Osteoblast (primary cell): ENCODE results near the gene TOX3. TPM values are rescaled to one million over a fixed set of nuclear protein-coding genes. Genes with fewer than 3 reads are reported as not detected.

Source experiments
- DNase-seq: peaks from one replicate; pipeline ENCODE4 v3.0.0; 2011; ENCODE audit warnings: low spot score, mixed read lengths; ENCODE audit not compliant: insufficient read length; ENCODE audit errors: missing footprints
- H2AFZ ChIP-seq: 2 replicates; pipeline ENCODE4 v1.6.0; 2011; ENCODE audit warnings: mild to moderate bottlenecking, low read length
- H3K27ac ChIP-seq: 2 replicates; pipeline ENCODE4 v1.5.1; 2011; ENCODE audit warnings: mild to moderate bottlenecking, low read depth, low read length, moderate library complexity
- H3K27me3 ChIP-seq: 2 replicates; pipeline ENCODE4 v1.6.0; 2012; ENCODE audit warnings: mild to moderate bottlenecking, control low read depth, inconsistent platforms, low read length, moderate library complexity; ENCODE audit not compliant: insufficient read depth
- H3K36me3 ChIP-seq: 2 replicates; pipeline ENCODE4 v1.5.1; 2011; ENCODE audit warnings: mild to moderate bottlenecking, low read length, control low read depth, moderate library complexity; ENCODE audit not compliant: insufficient read depth
- H3K4me1 ChIP-seq: 2 replicates; pipeline ENCODE4 v1.5.1; 2011; ENCODE audit warnings: mild to moderate bottlenecking, low read length, control low read depth, moderate library complexity; ENCODE audit not compliant: insufficient read depth
- H3K4me2 ChIP-seq: 2 replicates; pipeline ENCODE4 v1.6.0; 2011; ENCODE audit warnings: mild to moderate bottlenecking, low read length; ENCODE audit not compliant: insufficient read depth
- H3K4me3 ChIP-seq: fragments of 200-600 bp; sonication (generic); 3 replicates; pipeline ENCODE4 v1.5.1; 2012; ENCODE audit warnings: mild to moderate bottlenecking, low read length, inconsistent platforms; ENCODE audit not compliant: insufficient read depth
- H3K79me2 ChIP-seq: 2 replicates; pipeline ENCODE4 v1.6.0; 2012; ENCODE audit warnings: mild to moderate bottlenecking, low read length, control low read depth, inconsistent platforms; ENCODE audit not compliant: insufficient read depth
- H3K9me3 ChIP-seq: 2 replicates; pipeline ENCODE4 v1.5.1; 2011; ENCODE audit warnings: low read depth, low read length, control low read depth
- H4K20me1 ChIP-seq: 2 replicates; pipeline ENCODE4 v1.6.0; 2012; ENCODE audit warnings: mild to moderate bottlenecking, low read length, control low read depth; ENCODE audit not compliant: insufficient read depth
- CTCF ChIP-seq: IDR thresholded peaks from 2 replicates; pipeline ENCODE4 v1.5.1; 2011; ENCODE audit warnings: mild to moderate bottlenecking, low read depth, low read length, moderate library complexity; ENCODE audit errors: extremely low read depth
- total RNA-seq: library from RNA; depleted of rRNA; stranded (reverse); fragments of >200 nt; gene quantifications from 2 replicates; pipeline ENCODE4 v1.2.3, GENCODE V29; 2012

TOX3 gene
- total RNA-seq = not detected in 2 replicates

GRCh38 chr16:52547004-52547833, at the start of gene TOX3:
TSS of gene TOX3 (minus strand) at chr16:52547143. CDS start at chr16:52546723, 420 bp downstream.
- Histone ChIP-seq H4K20me1 (no peaks in the 10 kb centered on the region), H3K79me2 (no peaks in the 10 kb centered on the region), H3K4me3 (no peak within 1 kb of the TSS), H3K4me1 (no peaks in the 10 kb centered on the region), H3K9me3 (no peaks in the 10 kb centered on the region), H3K27ac (no peak within 1 kb of the TSS), H2AFZ (no peak within 1 kb of the TSS), H3K36me3 (no peaks in the 10 kb centered on the region), H3K4me2 (no peak within 1 kb of the TSS), H3K27me3 (peaks cover 6% of the 10 kb centered on the region)
- TF ChIP-seq CTCF = no peak
- DNase-seq = no peak

- H3K79me2 ChIP-seq = no peaks in the 10 kb centered on the region
- H3K36me3 ChIP-seq = no peaks in the 10 kb centered on the region
- no peaks in the 10 kb centered on the region for H3K27me3 ChIP-seq
- peak; percentile 19 for DNase-seq
- peaks cover 2% of the 10 kb centered on the region for H3K9me3 ChIP-seq
- H4K20me1 ChIP-seq = no peaks in the 10 kb centered on the region
- H3K27ac ChIP-seq = no peak overlapping the region
- H3K4me1 ChIP-seq = no peaks in the 10 kb centered on the region
- no peak overlapping the region for H3K4me3 ChIP-seq
- no peak for TF ChIP-seq CTCF
- H2AFZ ChIP-seq = no peak overlapping the region
- H3K4me2 ChIP-seq = no peak overlapping the region
These were observed 45.8 kb upstream of the TOX3 start for GRCh38 chr16:52592778-52593177.

- no peak for DNase-seq
- Histone ChIP-seq H3K4me1 (no peaks in the 10 kb centered on the region), H3K4me2 (no peak overlapping the region), H3K9me3 (peaks cover 2% of the 10 kb centered on the region), H3K27me3 (no peaks in the 10 kb centered on the region), H3K4me3 (no peak overlapping the region), H3K36me3 (no peaks in the 10 kb centered on the region), H3K27ac (no peak overlapping the region), H2AFZ (no peak overlapping the region), H3K79me2 (no peaks in the 10 kb centered on the region), H4K20me1 (no peaks in the 10 kb centered on the region)
- TF ChIP-seq CTCF = no peak
These were observed 45.1 kb upstream of the TOX3 start for GRCh38 chr16:52591934-52592592.

DNA sequence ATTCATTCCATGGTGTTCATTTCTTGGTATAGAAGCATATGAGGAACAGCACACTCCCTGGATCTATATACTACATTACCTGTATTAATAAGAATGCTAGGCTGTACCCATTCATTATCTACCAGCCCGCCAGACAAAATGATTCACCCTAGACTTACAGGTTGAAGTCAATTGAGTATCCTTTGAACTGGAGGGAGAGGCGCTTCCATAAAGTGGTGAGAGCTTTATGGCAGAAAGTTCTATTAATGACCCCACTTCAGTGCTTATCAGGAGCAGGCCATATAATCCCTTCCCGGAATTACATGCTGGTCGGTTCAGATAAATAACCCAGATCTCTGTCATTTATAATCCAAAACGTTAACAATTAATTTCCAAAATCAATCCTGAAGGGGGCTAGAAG, 44.5 kb upstream of the TOX3 start:
- Histone ChIP-seq H3K9me3 (peaks cover 2% of the 10 kb centered on the region), H3K36me3 (no peaks in the 10 kb centered on the region), H3K4me3 (no peak overlapping the region), H3K4me2 (no peak overlapping the region), H3K27me3 (no peaks in the 10 kb centered on the region), H3K79me2 (no peaks in the 10 kb centered on the region), H4K20me1 (no peaks in the 10 kb centered on the region), H3K4me1 (no peaks in the 10 kb centered on the region), H3K27ac (no peak overlapping the region), H2AFZ (no peak overlapping the region)
- no peak for TF ChIP-seq CTCF
- DNase-seq = no peak
